ENCODE measurements around the gene FGF8.

FGF8 gene

GRCh38 chr10:101723176-101723575, 52.7 kb downstream of the FGF8 start:
- Histone ChIP-seq H2AFZ (ENCODE audit: low read depth) (no peak overlapping the region), H3K4me1 (ENCODE audit: low read depth, poor library complexity, severe bottlenecking) (no peaks in the 10 kb centered on the region)

DNA sequence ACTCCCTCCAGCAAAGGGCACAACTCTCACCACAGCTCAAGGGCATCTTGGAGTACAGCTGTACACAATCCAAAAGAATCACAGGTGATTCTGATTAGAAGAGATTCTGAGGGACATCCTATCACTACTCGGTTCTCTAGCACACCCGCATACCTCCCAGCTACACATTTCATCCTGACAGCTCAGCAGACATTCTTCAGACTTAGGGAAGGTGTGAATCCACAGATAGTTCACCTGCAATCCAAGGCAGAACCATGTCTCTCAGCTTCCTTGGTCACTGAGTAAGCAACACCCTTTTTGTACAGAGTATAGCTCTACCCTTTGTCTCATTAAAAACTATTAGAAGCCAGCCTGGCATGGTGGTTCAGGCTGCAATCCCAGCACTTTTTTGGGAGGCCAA, 54.1 kb downstream of the FGF8 start:
- Histone ChIP-seq H3K36me3 (ENCODE audit: insufficient read depth) (no peaks in the 10 kb centered on the region), H2AFZ (ENCODE audit: low read depth) (no peak overlapping the region), H3K4me3 (IDR thresholded peaks at IDR 0.05; ENCODE audit: insufficient read depth, low read depth, low read length) (no peak overlapping the region), H3K79me2 (ENCODE audit: insufficient read depth, low read depth) (no peaks in the 10 kb centered on the region), H3K4me1 (ENCODE audit: low read depth, poor library complexity, severe bottlenecking) (no peaks in the 10 kb centered on the region), H4K20me1 (ENCODE audit: insufficient read depth) (no peaks in the 10 kb centered on the region), H3K4me2 (no peak overlapping the region), H3K9ac (no peak overlapping the region), H3K27me3 (ENCODE audit: insufficient read depth, low read depth) (no peaks in the 10 kb centered on the region), H3K27ac (no peak overlapping the region)
- TF ChIP-seq, protein P1, sequence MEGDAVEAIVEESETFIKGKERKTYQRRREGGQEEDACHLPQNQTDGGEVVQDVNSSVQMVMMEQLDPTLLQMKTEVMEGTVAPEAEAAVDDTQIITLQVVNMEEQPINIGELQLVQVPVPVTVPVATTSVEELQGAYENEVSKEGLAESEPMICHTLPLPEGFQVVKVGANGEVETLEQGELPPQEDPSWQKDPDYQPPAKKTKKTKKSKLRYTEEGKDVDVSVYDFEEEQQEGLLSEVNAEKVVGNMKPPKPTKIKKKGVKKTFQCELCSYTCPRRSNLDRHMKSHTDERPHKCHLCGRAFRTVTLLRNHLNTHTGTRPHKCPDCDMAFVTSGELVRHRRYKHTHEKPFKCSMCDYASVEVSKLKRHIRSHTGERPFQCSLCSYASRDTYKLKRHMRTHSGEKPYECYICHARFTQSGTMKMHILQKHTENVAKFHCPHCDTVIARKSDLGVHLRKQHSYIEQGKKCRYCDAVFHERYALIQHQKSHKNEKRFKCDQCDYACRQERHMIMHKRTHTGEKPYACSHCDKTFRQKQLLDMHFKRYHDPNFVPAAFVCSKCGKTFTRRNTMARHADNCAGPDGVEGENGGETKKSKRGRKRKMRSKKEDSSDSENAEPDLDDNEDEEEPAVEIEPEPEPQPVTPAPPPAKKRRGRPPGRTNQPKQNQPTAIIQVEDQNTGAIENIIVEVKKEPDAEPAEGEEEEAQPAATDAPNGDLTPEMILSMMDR (conservative IDR thresholded peaks at IDR 0.05; ENCODE audit: low read depth, low read length), result no peak

More at GRCh38 chr10:101723176-101723575, 52.7 kb downstream of the FGF8 start:
- Histone ChIP-seq H3K4me2 (no peak overlapping the region), H3K36me3 (ENCODE audit: insufficient read depth) (no peaks in the 10 kb centered on the region), H3K27ac (no peak overlapping the region), H3K79me2 (ENCODE audit: insufficient read depth, low read depth) (no peaks in the 10 kb centered on the region), H3K27me3 (ENCODE audit: insufficient read depth, low read depth) (no peaks in the 10 kb centered on the region), H4K20me1 (ENCODE audit: insufficient read depth) (no peaks in the 10 kb centered on the region), H3K9ac (no peak overlapping the region), H3K4me3 (IDR thresholded peaks at IDR 0.05; ENCODE audit: insufficient read depth, low read depth, low read length) (no peak overlapping the region)
- TF ChIP-seq, protein P1 (conservative IDR thresholded peaks at IDR 0.05; ENCODE audit: low read depth, low read length), result no peak

DNA sequence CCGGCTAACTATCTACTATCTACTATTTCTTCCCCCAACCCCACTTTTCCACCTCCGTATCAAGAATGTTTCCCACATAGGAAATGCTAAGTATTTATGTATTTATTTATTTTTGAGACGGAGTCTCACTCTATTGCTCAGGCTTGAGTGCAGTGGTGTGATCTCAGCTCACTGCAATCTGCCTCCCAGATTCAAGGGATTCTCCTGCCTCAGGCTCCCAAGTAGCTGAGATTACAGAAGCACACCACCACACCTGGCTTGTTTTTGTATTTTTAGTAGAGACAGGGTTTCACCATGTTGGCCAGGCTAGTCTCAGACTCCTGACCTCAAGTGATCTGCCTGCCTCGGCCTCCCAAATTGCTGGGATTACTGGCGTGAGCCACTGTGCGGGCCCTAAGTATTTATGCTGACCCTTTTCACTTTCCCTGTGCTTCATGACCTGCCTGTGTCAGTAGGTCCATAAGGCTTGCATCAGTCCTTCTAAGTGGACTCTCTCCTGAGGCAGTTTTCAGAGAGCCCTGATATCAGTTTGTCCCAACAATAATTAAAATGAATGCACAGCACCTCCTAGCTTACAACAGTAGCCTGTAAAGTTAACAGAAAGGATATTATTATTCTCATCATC, 55.2 kb downstream of the FGF8 start:
- H3K27ac ChIP-seq, result no peak overlapping the region
- no peaks in the 10 kb centered on the region for H3K36me3 ChIP-seq (ENCODE audit: insufficient read depth)
- no peaks in the 10 kb centered on the region for H3K27me3 ChIP-seq (ENCODE audit: insufficient read depth, low read depth)
- H2AFZ ChIP-seq (ENCODE audit: low read depth), result no peak overlapping the region
- no peaks in the 10 kb centered on the region for H3K79me2 ChIP-seq (ENCODE audit: insufficient read depth, low read depth)
- H3K4me3 ChIP-seq (IDR thresholded peaks at IDR 0.05; ENCODE audit: insufficient read depth, low read depth, low read length), result no peak overlapping the region
- TF ChIP-seq, protein P1 (conservative IDR thresholded peaks at IDR 0.05; ENCODE audit: low read depth, low read length), result no peak
- no peak overlapping the region for H3K9ac ChIP-seq
- H3K4me2 ChIP-seq, result no peak overlapping the region
- no peaks in the 10 kb centered on the region for H3K4me1 ChIP-seq (ENCODE audit: low read depth, poor library complexity, severe bottlenecking)
- no peaks in the 10 kb centered on the region for H4K20me1 ChIP-seq (ENCODE audit: insufficient read depth)

Data from KMS-11 (cell line).